GM18909 (cell line): ENCODE measurements around the gene CDK3.

Experiments
- ATAC-seq: cut with Tn5 transposase; IDR thresholded peaks from one replicate; pipeline ENCODE4 v1.9.1; 2021; ENCODE audit warnings: mild to moderate bottlenecking; ENCODE audit not compliant: unreplicated experiment, poor library complexity

CDK3 gene

GRCh38 chr17:76013377-76013932 lies 12.8 kb downstream of the CDK3 start:
- ATAC-seq, result no peak

GRCh38 chr17:76014100-76014924 lies 13.7 kb downstream of the CDK3 start:
- peak; percentile 44 for ATAC-seq

GRCh38 chr17:76014925-76015261 lies 14.2 kb downstream of the CDK3 start:
- no peak for ATAC-seq

- ATAC-seq, result no peak
Measured at GRCh38 chr17:76017481-76018339, 17.1 kb downstream of the CDK3 start.

- no peak for ATAC-seq
Measured at GRCh38 chr17:76018340-76018680, 17.7 kb downstream of the CDK3 start.

GRCh38 chr17:76018801-76019200 lies 18.1 kb downstream of the CDK3 start:
- ATAC-seq, result no peak

GRCh38 chr17:76019833-76020467 lies 19.3 kb downstream of the CDK3 start:
- no peak for ATAC-seq

GRCh38 chr17:76022285-76022684 lies 21.6 kb downstream of the CDK3 start:
- no peak for ATAC-seq

- no peak for ATAC-seq
Measured at GRCh38 chr17:76022973-76023899, 22.6 kb downstream of the CDK3 start.

GRCh38 chr17:76023900-76024237 lies 23.2 kb downstream of the CDK3 start:
- no peak for ATAC-seq

- no peak for ATAC-seq
Measured at GRCh38 chr17:76024353-76024752, 23.7 kb downstream of the CDK3 start.

GRCh38 chr17:76025294-76025693 lies 24.6 kb downstream of the CDK3 start:
- no peak for ATAC-seq

- no peak for ATAC-seq
Measured at GRCh38 chr17:76026714-76027158, 26.1 kb downstream of the CDK3 start.

GRCh38 chr17:76027159-76027839 lies 26.6 kb downstream of the CDK3 start, which contains the start of gene EVPL:
Gene EVPL (minus strand): TSS chr17:76027306. CDS start chr17:76027198, 108 bp downstream.
- no peak for ATAC-seq

GRCh38 chr17:76032073-76032779 lies 31.6 kb downstream of the CDK3 start:
- no peak for ATAC-seq

- ATAC-seq, result no peak
Measured at GRCh38 chr17:76032780-76033108, 32.1 kb downstream of the CDK3 start.

- ATAC-seq, result no peak
Measured at GRCh38 chr17:76033139-76033538, 32.5 kb downstream of the CDK3 start.

- no peak for ATAC-seq
Measured at GRCh38 chr17:76034428-76035350, 34.0 kb downstream of the CDK3 start.
